Measurements from ENCODE around the gene OSM. TPM values are rescaled to one million over a fixed set of nuclear protein-coding genes. Genes with fewer than 3 reads are reported as not detected.

The OSM gene
- total RNA-seq, 1 donor from 2014 or later, result not detected

- no peak for DNase-seq (ENCODE audit: extremely low spot score, unreplicated experiment)
- Mint-ChIP-seq H3K36me3 (ENCODE audit: unreplicated experiment) (no peaks in the 10 kb centered on the region), H3K9me3 (ENCODE audit: unreplicated experiment) (no peaks in the 10 kb centered on the region), H3K4me1 (ENCODE audit: unreplicated experiment) (peaks cover under 1% of the 10 kb centered on the region), H3K27ac (ENCODE audit: unreplicated experiment) (no peak overlapping the region), H3K4me3 (ENCODE audit: unreplicated experiment) (no peak overlapping the region), H3K27me3 (ENCODE audit: unreplicated experiment) (no peaks in the 10 kb centered on the region)
- no peak for TF ChIP-seq CTCF (IDR thresholded peaks at IDR 0.05)
These were observed 1.7 kb upstream of the OSM start for GRCh38 chr22:30268331-30268730.

GRCh38 chr22:30267382-30268302 lies 991 bp upstream of the OSM start:
- H3K9me3 Mint-ChIP-seq (ENCODE audit: unreplicated experiment), result no peaks in the 10 kb centered on the region
- H3K36me3 Mint-ChIP-seq (ENCODE audit: unreplicated experiment), result no peaks in the 10 kb centered on the region
- TF ChIP-seq CTCF (IDR thresholded peaks at IDR 0.05), result no peak
- H3K4me1 Mint-ChIP-seq (ENCODE audit: unreplicated experiment), result peaks cover 6% of the 10 kb centered on the region
- no peak overlapping the region for H3K4me3 Mint-ChIP-seq (ENCODE audit: unreplicated experiment)
- DNase-seq (ENCODE audit: extremely low spot score, unreplicated experiment), result no peak
- H3K27me3 Mint-ChIP-seq (ENCODE audit: unreplicated experiment), result no peaks in the 10 kb centered on the region
- H3K27ac Mint-ChIP-seq (ENCODE audit: unreplicated experiment), result no peak overlapping the region

- no peaks in the 10 kb centered on the region for H3K9me3 Mint-ChIP-seq (ENCODE audit: unreplicated experiment)
These were observed 717 bp downstream of the OSM start for GRCh38 chr22:30265823-30266444.

GRCh38 chr22:30265131-30265720 lies 1.4 kb downstream of the OSM start:
- Mint-ChIP-seq H3K9me3 (ENCODE audit: unreplicated experiment) (no peaks in the 10 kb centered on the region), H3K4me1 (ENCODE audit: unreplicated experiment) (peaks cover 6% of the 10 kb centered on the region), H3K27me3 (ENCODE audit: unreplicated experiment) (no peaks in the 10 kb centered on the region), H3K36me3 (ENCODE audit: unreplicated experiment) (no peaks in the 10 kb centered on the region), H3K27ac (ENCODE audit: unreplicated experiment) (no peak overlapping the region), H3K4me3 (ENCODE audit: unreplicated experiment) (no peak overlapping the region)
- no peak for TF ChIP-seq CTCF (IDR thresholded peaks at IDR 0.05)
- DNase-seq (ENCODE audit: extremely low spot score, unreplicated experiment), result no peak

More at GRCh38 chr22:30265823-30266444, 717 bp downstream of the OSM start:
- DNase-seq (ENCODE audit: extremely low spot score, unreplicated experiment), result no peak
- no peak overlapping the region for H3K27ac Mint-ChIP-seq (ENCODE audit: unreplicated experiment)
- H3K4me3 Mint-ChIP-seq (ENCODE audit: unreplicated experiment), result no peak overlapping the region
- no peak for TF ChIP-seq CTCF (IDR thresholded peaks at IDR 0.05)
- peaks cover 6% of the 10 kb centered on the region for H3K4me1 Mint-ChIP-seq (ENCODE audit: unreplicated experiment)
- no peaks in the 10 kb centered on the region for H3K36me3 Mint-ChIP-seq (ENCODE audit: unreplicated experiment)
- no peaks in the 10 kb centered on the region for H3K27me3 Mint-ChIP-seq (ENCODE audit: unreplicated experiment)

GRCh38 chr22:30263883-30264282 lies 2.8 kb downstream of the OSM start:
- no peak for TF ChIP-seq CTCF (IDR thresholded peaks at IDR 0.05)
- H3K9me3 Mint-ChIP-seq (ENCODE audit: unreplicated experiment), result no peaks in the 10 kb centered on the region
- no peak for DNase-seq (ENCODE audit: extremely low spot score, unreplicated experiment)
- H3K4me3 Mint-ChIP-seq (ENCODE audit: unreplicated experiment), result no peak overlapping the region
- no peaks in the 10 kb centered on the region for H3K36me3 Mint-ChIP-seq (ENCODE audit: unreplicated experiment)
- H3K4me1 Mint-ChIP-seq (ENCODE audit: unreplicated experiment), result peaks cover 6% of the 10 kb centered on the region
- no peaks in the 10 kb centered on the region for H3K27me3 Mint-ChIP-seq (ENCODE audit: unreplicated experiment)
- H3K27ac Mint-ChIP-seq (ENCODE audit: unreplicated experiment), result no peak overlapping the region
